HG03045 (cell line): ENCODE measurements around the gene CD226.

Experiments
- ATAC-seq: cut with Tn5 transposase; IDR thresholded peaks from one replicate; pipeline ENCODE4 v1.9.1; 2021; ENCODE audit warnings: mild to moderate bottlenecking, moderate library complexity; ENCODE audit not compliant: unreplicated experiment

CD226 gene

DNA sequence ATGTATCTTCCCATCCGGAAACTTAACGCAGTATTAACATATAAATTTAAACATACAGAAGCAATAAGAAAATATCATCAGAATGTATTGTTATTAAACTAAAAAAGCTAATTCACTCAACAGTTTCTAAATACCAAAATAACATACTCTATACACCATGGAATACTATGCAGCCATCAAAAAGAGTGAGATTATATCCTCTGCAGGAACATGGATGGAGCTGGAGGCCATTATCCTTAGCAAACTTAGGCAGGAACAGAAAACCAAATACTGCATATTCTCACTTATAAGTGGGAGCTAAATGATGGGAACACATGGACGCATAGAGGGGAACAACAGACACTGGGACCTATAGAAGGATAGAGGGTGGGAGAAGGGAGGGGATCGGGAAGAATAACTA is 127.1 kb downstream of the CD226 start:
- ATAC-seq, result no peak

DNA sequence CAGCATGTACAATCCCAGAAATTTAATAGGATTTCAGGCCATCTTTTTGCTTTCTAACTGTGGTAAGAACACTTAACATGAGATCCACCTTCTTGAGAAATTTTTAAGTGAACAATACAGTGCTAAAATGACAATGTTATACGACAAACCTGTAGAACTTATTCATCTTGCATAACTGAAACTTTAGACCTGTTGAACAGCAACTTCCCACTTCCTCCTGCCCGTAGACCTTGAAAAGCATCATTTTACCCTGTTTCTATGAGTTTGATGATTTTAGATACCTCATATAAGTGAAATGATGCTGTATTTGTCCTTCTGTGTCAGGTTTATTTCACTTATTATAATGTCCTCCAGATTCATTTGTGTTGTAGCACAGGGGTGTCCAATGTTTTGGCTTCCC is 128.2 kb downstream of the CD226 start:
- no peak for ATAC-seq

DNA sequence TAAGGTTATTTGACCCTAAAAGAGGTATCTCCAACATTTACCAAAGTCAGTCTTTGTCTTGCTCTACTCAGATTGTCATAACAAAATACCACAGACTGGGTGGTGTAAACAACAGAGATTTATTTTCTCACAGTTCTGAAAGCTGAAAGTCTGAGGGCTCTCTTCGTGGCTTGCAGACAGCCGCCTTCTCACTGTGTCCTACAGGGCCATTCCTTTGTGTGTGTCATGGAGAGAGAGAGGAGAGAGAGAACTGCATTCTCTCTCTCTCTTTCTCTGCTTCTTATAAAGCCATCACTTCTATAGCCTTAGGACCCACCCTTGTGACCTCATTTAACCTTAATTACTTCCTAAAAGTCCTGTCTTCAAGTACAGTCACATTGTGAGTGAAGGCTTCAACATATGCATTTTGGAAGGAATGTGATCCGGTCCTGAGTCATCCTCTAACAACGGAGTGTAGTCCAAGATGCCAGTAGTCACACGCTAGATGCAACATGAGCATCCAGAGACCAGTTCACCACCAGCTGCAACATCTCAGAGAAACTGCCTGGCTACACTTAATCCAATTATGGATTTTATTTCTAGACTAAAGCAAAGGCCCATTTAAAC is 130.2 kb downstream of the CD226 start:
- ATAC-seq, result no peak

DNA sequence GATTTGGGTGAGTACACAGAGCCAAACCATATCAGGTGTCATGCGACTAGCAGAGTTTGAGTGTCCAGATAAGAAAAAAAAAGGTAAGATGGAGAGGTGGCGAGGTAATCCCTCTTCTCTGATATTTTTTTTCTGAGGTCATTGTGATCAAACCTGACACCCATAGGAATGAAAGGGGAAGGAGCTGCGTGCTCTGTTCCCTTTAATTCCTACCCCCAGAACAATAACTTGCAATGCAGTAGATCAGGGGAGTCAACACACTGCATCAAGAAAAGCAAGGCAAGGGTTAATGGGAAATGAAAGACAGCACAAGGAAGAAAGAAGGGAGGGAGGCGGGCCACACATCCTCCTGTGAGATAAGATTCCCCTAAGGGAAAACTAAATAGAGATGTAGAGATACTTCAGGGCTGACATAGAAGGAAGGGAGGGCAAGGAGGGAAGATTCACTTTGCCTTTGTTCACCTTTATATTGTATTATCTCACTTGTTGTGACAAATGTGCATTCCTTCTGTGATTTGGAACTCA is 132.8 kb downstream of the CD226 start:
- ATAC-seq, result no peak

DNA sequence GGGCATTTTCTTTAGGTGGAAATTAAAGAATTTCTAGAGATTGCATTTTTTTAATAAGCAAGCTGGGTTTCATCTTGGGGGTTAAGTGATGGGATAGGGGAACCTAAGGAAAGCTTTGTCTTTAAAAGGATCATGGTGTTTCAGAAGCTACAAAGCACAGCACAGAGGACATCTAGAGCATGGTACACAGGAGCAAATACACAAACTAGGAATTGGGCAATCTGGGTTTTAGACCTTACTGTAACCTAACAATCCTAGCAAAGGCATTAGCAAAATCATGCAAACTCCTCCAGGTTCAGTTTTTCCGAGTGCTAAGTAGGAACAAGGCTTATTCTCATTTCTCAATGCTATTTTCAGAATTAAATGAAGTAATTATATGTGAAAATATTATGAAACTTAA is 134.1 kb downstream of the CD226 start:
- no peak for ATAC-seq

DNA sequence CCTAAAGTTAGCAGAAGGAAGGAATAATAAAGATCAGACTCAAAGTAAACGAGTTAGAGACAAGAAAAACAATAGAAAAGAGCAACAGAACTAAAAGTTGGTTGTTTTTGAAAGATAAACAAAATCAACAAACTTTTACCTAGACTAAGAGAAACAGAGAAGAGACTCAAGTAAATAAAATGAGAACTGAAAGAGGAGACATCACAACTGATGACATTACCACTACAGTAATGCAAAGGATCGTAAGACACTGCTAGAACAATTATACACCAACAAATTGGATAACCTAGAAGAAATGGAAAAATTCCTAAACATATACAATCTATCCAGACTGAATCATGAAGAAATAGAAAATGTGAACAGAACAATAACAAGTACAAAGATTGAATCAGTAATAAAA is 139.3 kb downstream of the CD226 start:
- no peak for ATAC-seq

DNA sequence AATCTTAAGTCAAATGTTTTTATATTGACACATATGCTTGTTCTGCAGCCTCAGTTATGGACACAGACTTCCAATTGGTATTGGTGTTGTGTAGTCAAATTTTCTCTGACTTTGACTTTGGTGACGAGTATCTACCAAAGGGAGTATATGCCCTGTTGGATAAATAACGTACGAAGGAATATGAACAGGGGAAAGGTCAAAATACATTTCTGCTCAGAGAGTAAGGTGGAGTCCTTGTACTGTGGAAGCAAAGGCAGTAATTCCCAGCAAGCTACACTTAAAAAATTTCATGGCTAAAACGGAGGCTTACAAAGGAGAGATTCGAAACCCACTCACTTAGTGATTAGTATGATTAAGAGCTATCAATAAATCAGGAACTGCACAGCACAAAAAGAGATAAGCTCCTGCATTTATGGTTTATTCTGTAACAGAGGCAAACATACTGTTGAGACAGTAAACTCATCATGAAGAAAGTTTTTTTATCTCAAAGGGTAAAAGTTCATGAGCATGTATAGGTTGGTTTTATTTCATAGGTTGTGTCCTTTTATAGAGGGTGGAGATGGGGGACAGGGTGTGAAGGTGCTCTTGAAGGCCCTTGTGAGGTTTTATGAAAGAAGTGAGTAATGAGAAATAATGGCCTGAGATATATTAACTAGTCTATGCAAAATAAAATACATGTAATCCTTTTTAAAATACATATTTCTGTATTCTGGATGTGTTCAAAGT is 142.7 kb downstream of the CD226 start:
- no peak for ATAC-seq
